NCI-H1436 (cell line): ENCODE results near the gene TMEM132A.
"Not testable (repeated sequence)": the region's sequence is repeated elsewhere in the genome, so short reads cannot be mapped to it uniquely, and the experiment has no call there.

Experiments used
- DNase-seq: peaks from one replicate; lab custom pipeline; 2025; lab: John Stamatoyannopoulos, UW

TMEM132A gene

GRCh38 chr11:60905047-60905446, 19.2 kb upstream of the TMEM132A start:
- no peak for DNase-seq

GRCh38 chr11:60905551-60906113, 18.6 kb upstream of the TMEM132A start:
- no peak for DNase-seq

- DNase-seq, result peak; percentile 95
These were observed 17.9 kb upstream of the TMEM132A start, which contains the start of gene PRPF19 for GRCh38 chr11:60906132-60906972. Gene PRPF19, minus strand, starts transcription at chr11:60906585. Its CDS starts 203 bp downstream, at chr11:60906382.

- no peak for DNase-seq
These were observed 15.5 kb upstream of the TMEM132A start for GRCh38 chr11:60908803-60909202.

GRCh38 chr11:60909680-60910280, 14.5 kb upstream of the TMEM132A start:
- DNase-seq, result not testable (repeated sequence)

- no peak for DNase-seq
These were observed 14.0 kb upstream of the TMEM132A start for GRCh38 chr11:60910281-60910687.

- DNase-seq, result no peak
These were observed 13.4 kb upstream of the TMEM132A start for GRCh38 chr11:60910711-60911380.

- DNase-seq, result no peak
These were observed 11.9 kb upstream of the TMEM132A start for GRCh38 chr11:60912223-60912850.

- no peak for DNase-seq
These were observed 11.3 kb upstream of the TMEM132A start for GRCh38 chr11:60912851-60913528.

- peak; percentile 89 for DNase-seq
These were observed 10.2 kb upstream of the TMEM132A start, which contains the start of gene TMEM109 for GRCh38 chr11:60913793-60914632. Gene TMEM109, plus strand, starts transcription at chr11:60914158. Its CDS starts 5,536 bp downstream, at chr11:60919694.

GRCh38 chr11:60914633-60915247, 9.5 kb upstream of the TMEM132A start:
- DNase-seq, result no peak

- no peak for DNase-seq
These were observed 8.9 kb upstream of the TMEM132A start for GRCh38 chr11:60915248-60915914.

- no peak for DNase-seq
These were observed 7.5 kb upstream of the TMEM132A start for GRCh38 chr11:60916669-60917206.

- DNase-seq, result no peak
These were observed 7.0 kb upstream of the TMEM132A start for GRCh38 chr11:60917267-60917666.

- no peak for DNase-seq
These were observed 5.9 kb upstream of the TMEM132A start for GRCh38 chr11:60918251-60918938.

GRCh38 chr11:60918939-60919265, 5.4 kb upstream of the TMEM132A start:
- DNase-seq, result no peak

GRCh38 chr11:60919320-60919719, 4.9 kb upstream of the TMEM132A start:
- no peak for DNase-seq

GRCh38 chr11:60919956-60920355, 4.3 kb upstream of the TMEM132A start:
- no peak for DNase-seq

- no peak for DNase-seq
These were observed 3.0 kb upstream of the TMEM132A start for GRCh38 chr11:60921259-60921658.
